Fibroblast of skin of left quadriceps (primary cell): ENCODE data around the gene PFAS.
A peak's percentile ranks its signal among the peaks of the same experiment; 100 is the strongest.
"Not testable (repeated sequence)": the region's sequence is repeated elsewhere in the genome, so short reads cannot be mapped to it uniquely, and the experiment has no call there.

Experiments
- DNase-seq, 2 experiments: peaks; one replicate each; pipeline ENCODE4 v3.0.0-alpha.2; 2013; ENCODE audit warnings: low read depth in 2 of 2

Gene PFAS, protein sequence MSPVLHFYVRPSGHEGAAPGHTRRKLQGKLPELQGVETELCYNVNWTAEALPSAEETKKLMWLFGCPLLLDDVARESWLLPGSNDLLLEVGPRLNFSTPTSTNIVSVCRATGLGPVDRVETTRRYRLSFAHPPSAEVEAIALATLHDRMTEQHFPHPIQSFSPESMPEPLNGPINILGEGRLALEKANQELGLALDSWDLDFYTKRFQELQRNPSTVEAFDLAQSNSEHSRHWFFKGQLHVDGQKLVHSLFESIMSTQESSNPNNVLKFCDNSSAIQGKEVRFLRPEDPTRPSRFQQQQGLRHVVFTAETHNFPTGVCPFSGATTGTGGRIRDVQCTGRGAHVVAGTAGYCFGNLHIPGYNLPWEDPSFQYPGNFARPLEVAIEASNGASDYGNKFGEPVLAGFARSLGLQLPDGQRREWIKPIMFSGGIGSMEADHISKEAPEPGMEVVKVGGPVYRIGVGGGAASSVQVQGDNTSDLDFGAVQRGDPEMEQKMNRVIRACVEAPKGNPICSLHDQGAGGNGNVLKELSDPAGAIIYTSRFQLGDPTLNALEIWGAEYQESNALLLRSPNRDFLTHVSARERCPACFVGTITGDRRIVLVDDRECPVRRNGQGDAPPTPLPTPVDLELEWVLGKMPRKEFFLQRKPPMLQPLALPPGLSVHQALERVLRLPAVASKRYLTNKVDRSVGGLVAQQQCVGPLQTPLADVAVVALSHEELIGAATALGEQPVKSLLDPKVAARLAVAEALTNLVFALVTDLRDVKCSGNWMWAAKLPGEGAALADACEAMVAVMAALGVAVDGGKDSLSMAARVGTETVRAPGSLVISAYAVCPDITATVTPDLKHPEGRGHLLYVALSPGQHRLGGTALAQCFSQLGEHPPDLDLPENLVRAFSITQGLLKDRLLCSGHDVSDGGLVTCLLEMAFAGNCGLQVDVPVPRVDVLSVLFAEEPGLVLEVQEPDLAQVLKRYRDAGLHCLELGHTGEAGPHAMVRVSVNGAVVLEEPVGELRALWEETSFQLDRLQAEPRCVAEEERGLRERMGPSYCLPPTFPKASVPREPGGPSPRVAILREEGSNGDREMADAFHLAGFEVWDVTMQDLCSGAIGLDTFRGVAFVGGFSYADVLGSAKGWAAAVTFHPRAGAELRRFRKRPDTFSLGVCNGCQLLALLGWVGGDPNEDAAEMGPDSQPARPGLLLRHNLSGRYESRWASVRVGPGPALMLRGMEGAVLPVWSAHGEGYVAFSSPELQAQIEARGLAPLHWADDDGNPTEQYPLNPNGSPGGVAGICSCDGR (N-terminal part only)

DNA sequence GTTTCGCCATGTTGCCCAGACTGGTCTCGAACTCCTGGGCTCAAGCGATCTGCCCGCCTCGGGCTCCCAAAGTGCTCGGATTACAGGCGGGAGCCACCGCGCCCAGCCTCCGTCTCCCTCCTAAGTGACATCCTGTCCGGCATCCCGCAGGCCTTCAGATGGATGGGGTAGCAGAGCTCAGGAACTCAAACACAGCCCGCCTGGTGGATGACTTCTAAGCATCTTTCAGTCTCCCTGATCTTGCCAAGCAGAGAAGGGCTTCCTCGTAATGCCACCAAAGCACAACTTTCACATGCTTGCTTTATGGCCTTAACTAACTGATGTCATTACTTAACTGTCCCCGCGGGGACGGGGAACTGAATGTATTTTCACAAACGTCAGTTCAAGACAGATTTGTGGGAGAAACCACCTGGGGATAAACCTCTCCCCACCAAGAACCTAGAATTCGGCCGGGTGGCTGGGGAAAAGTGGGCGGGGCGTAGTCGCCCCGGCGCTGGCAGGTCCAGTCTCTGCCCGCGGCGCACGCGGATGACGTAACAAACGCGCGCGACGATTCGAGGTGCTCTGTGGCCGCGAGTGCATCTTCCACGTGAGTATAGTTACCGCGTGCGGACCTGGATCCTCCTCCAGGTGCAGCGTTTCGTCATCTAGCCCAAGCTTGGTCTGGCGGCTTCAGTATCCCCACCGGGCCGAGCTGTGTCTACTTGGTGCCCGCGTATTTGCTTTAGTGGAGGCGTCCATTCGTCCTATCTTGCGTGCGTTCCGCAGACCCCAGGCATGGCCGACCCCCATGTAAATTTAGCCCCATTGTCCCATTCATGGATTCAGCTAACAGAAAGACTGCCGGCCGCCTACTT is at the start of gene PFAS:
Gene PFAS, plus strand, starts transcription at position 539 of the 857 bp plus-strand sequence. CDS start 4,649 bp downstream, outside the sequence.
- peak; percentile 77 to 80 for DNase-seq

DNA sequence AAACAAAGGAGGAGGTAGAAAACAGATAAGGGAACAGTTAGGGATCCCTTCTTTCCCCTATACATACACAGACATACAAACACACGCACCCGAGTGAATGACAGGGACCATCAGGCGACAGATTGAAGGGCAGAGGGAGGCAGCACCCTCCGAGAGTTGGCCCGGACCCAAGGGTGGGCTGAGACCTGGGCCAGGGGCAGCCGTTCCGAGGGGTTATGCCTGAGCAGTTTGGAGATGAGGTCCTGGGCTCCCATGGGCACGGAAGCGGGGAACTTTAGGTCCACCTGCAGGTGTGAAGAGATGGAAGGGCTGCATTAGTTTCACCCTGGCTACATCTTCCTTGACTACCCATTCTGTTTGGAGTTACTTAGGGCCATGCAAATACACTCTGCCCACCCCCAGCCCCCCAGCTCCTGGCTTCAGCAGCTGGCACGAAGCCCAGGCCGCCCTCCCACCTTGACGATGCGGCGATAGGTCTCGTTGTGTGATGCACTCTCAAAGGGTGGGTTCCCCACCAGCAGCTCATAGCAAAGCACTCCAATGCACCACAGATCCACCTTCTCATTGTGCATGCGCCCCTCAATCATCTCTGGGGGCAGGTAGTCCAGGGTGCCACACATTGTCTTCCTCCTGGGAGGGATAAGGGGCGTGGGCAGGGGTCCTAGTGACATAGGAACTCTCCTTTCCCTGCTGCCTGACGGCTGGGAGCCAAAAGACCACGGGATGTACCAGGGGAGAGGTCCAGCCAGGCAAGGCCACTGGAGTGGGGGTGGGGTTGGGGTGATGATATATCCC is 44.1 kb upstream of the PFAS start:
- DNase-seq: no peak

GRCh38 chr17:8206536-8206935 is 42.6 kb upstream of the PFAS start:
- no peak for DNase-seq

- peak; percentile 94 for DNase-seq
Measured at GRCh38 chr17:8209907-8210760, 39.0 kb upstream of the PFAS start, which contains the start of gene AURKB. Gene AURKB (minus strand): TSS chr17:8210575. CDS start chr17:8210224, 351 bp downstream.

GRCh38 chr17:8210761-8211458 is 38.2 kb upstream of the PFAS start:
- no peak for DNase-seq

GRCh38 chr17:8212312-8213180 is 36.5 kb upstream of the PFAS start:
- DNase-seq: no peak

DNA sequence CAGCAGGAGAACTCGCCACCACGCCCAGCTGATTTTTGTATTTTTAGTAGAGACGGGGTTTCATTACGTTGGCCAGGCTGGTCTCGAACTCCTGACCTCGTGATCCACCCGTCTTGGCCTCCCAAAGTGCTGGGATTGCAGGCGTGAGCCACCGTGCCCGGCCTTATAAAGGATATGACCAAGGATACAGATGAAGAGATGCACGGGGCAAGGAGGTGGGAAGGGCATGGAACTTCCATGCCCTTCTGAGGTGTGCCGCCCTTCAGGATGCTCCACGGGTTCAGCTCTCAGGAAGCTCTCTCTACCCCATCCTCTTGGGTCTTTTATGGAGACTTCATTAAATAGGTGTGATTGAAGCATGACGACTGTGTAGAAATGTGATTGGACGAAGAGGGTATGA is 35.1 kb upstream of the PFAS start:
- not testable (repeated sequence) for DNase-seq

- peak; percentile 85 to 86 for DNase-seq
Measured at GRCh38 chr17:8220783-8221662, 28.1 kb upstream of the PFAS start.

DNA sequence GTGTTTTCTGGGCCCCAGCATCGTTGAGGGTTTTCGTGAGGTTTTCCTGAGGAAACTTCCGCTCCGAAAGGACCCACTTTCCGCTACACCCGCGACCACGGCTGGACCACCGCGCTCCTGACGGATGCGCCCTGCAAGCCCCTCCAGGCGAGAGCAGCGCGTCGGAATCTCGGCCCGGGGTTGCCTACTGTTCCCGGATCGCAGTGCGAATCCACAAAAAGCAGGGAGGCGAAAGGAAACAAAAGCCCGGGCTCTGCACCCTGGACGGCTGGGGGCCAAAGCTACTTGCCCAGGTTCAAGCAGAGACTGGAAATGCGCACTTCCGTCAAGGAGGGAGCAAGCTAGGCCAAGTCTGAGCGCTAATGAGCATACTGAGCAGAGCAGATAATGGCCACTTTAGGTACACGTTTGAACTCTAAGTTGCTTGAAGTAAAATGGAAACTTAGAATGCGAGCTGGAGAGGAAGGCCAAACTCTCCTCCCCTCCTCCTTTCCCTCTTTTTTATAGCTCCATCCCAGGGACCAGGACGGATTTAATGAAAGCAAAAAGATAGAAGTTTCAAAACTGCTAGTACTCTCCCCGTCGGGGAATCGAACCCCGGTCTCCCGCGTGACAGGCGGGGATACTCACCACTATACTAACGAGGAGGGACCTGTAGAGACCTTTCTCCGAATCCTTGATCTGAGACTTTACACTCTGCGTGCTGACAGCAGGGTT is 27.3 kb upstream of the PFAS start:
- peak; percentile 79 to 80 for DNase-seq

GRCh38 chr17:8222380-8222629 is 26.8 kb upstream of the PFAS start:
- no peak for DNase-seq

- DNase-seq: peak; percentile 90
Measured at GRCh38 chr17:8222630-8223355, 26.3 kb upstream of the PFAS start.

DNA sequence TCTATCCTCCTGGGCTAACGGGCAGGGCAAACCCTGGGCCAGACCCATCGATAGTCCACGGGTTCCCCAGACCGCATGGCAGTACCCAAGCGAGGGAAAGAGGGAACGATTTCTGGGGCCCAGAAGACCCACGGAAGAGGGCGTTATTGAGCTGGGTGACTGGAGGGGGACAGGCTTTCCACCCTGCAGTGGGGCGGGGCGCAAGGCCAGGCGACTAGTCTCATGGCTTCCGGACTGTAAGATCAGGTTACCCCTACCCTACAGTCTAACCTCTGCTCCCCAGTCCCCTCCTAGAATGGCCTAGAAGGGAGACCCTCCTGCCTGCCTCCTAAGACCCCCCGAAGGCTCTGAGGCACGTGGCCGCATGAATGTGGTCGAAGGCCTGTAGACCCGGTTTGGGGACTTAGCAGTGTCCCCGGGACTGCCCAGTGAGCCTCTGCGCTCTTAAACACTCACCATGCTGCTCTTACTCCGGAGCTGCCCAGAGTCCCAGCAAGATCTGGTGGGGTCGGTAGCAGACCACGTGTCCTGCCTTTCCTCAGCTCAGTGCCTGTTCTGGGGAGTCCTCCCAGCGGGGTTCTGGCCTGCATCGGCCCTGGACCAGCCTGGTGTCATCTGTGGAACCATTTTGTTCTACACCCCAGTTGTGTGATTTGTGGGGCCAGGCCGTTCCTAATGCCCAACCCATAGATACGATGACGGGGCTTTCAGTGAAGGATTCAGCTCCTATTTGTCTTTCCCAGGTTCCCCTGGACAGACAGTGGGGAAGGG is 25.5 kb upstream of the PFAS start:
- DNase-seq: peak in 1 of 2 experiments; percentile 2

- DNase-seq: no peak
Measured at GRCh38 chr17:8224891-8225812, 23.9 kb upstream of the PFAS start.
